Measurements from ENCODE around the gene TAC4. TPM values are rescaled to one million over a fixed set of nuclear protein-coding genes. Genes with fewer than 3 reads are reported as not detected.
A peak's percentile ranks its signal among the peaks of the same experiment; 100 is the strongest.

The TAC4 gene
- total and polyA plus RNA-seq, 10 of the 15 experiments (the other 5 are each of a cell fraction or from before 2014, with no cell fraction given) = not detected

GRCh38 chr17:49788478-49789242, 59.2 kb downstream of the TAC4 start, which contains the start of gene KAT7 (continued):
- no peak for TF ChIP-seq NR2C2 (IDR thresholded peaks at IDR 0.05; ENCODE audit: borderline replicate concordance, control insufficient read depth, insufficient read length, low read depth)
- TF ChIP-seq IKZF1 (conservative IDR thresholded peaks at IDR 0.05) = peak; percentile 97
- no peak for TF ChIP-seq ZNF24 (IDR thresholded peaks at IDR 0.05)
- TF ChIP-seq CBFB (IDR thresholded peaks at IDR 0.05; ENCODE audit: low read depth) = peak; percentile 41; the same call in 1 of the 2 replicates
- TF ChIP-seq CBX5 (IDR thresholded peaks at IDR 0.05; ENCODE audit: low read depth) = no peak
- TF ChIP-seq MTA2 (IDR thresholded peaks at IDR 0.05; ENCODE audit: low read depth) = no peak
- TF ChIP-seq WRNIP1 (IDR thresholded peaks at IDR 0.05; ENCODE audit: borderline replicate concordance, low read depth, low read length) = no peak
- peak; percentile 85 for TF ChIP-seq ZNF207 (IDR thresholded peaks at IDR 0.05; ENCODE audit: borderline replicate concordance)
- peak; percentile 74 to 88; a peak in 3 of 4 replicates for TF ChIP-seq BHLHE40 (IDR thresholded peaks at IDR 0.05; ENCODE audit: borderline replicate concordance in 1 of 2, low read depth in 2 of 2, low read length in 1 of 2)
- peak; percentile 37 to 48; a peak in 1 of 4 replicates for TF ChIP-seq EP300 (IDR thresholded peaks at IDR 0.05; ENCODE audit: borderline replicate concordance in 1 of 2, control insufficient read depth in 1 of 2, low read depth in 2 of 2, low read length in 2 of 2)
- 0 out of 2 replicates have a peak, but pooled peaks have one; percentile 64 for TF ChIP-seq ASH2L (IDR thresholded peaks at IDR 0.05; ENCODE audit: borderline replicate concordance, low read depth)
- peak; percentile 43; the same call in 1 of the 2 replicates for TF ChIP-seq HDGF (IDR thresholded peaks at IDR 0.05)
- TF ChIP-seq LARP7 (IDR thresholded peaks at IDR 0.05) = peak; percentile 99
- peak; percentile 90 for TF ChIP-seq SIX5 (IDR thresholded peaks at IDR 0.05; ENCODE audit: low read depth, low read length, severe bottlenecking)
- TF ChIP-seq SMC3 (IDR thresholded peaks at IDR 0.05; ENCODE audit: borderline replicate concordance, low read length) = no peak
- no peak for TF ChIP-seq BCLAF1 (IDR thresholded peaks at IDR 0.05)
- no peak for TF ChIP-seq NFIC (IDR thresholded peaks at IDR 0.05; ENCODE audit: low read depth, low read length)
- TF ChIP-seq NBN (IDR thresholded peaks at IDR 0.05) = peak; percentile 89
- TF ChIP-seq REST (IDR thresholded peaks at IDR 0.05; ENCODE audit: low read depth, low read length) = no peak
- no peak; the same call in none of the 2 replicates for TF ChIP-seq GATAD2B (conservative IDR thresholded peaks at IDR 0.05; ENCODE audit: low read depth)
- TF ChIP-seq SRF (IDR thresholded peaks at IDR 0.05; ENCODE audit: low read depth in 2 of 2, low read length in 2 of 2) = 0 out of 4 replicates have a peak, but pooled peaks of 1 of the 2 experiments have one; percentile 48
- TF ChIP-seq JUND (IDR thresholded peaks at IDR 0.05; ENCODE audit: low read depth, low read length) = no peak; the same call in 1 of the 2 replicates
- 0 out of 2 replicates have a peak, but pooled peaks have one; percentile 18 for TF ChIP-seq IRF4 (IDR thresholded peaks at IDR 0.05; ENCODE audit: low read depth, low read length)
- peak; percentile 98 for TF ChIP-seq FOS (IDR thresholded peaks at IDR 0.05; ENCODE audit: borderline replicate concordance, extremely low read depth, insufficient read length)
- TF ChIP-seq CHD1 (IDR thresholded peaks at IDR 0.05; ENCODE audit: low read depth, low read length) = peak; percentile 79; the same call in 1 of the 2 replicates
